Glomerular visceral epithelial cell (primary cell): Measurements from ENCODE around the gene FLNB.
"Not testable (repeated sequence)": the region's sequence is repeated elsewhere in the genome, so short reads cannot be mapped to it uniquely, and the experiment has no call there.

Experiments
- DNase-seq: peaks from one replicate; pipeline ENCODE4 v3.0.0-alpha.2; 2016; ENCODE audit errors: extremely low spot score

Gene FLNB

DNA sequence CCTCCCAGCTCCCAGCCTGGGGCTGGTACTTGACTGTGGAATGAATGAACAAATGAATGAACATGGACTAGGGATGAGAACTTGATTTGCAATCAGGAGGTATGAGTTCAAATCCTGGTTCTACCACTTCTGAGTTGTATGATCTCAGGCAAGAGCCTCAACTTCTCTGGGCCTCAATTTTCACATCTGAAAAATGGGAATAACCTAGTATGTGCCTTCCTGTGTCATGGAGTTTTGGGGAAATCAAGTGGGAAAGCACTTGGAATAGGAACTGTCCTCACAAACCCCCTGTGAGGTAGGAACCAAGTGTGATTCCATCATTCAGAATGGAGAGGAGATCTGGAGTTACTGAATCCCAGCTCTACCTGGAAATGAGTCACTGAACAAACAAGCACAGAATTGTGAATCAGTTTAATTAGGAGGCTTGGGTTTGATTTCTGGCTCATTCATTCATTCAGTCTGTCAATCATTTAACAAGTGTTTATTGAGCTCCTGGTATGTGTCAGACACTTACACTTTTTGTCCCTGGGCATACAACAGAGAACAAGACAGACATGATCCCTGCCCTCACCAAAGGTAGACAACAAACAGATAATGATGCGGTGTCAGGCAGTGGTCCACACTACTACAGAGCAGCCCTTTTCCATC is 172.8 kb downstream of the FLNB start:
- no peak for DNase-seq

DNA sequence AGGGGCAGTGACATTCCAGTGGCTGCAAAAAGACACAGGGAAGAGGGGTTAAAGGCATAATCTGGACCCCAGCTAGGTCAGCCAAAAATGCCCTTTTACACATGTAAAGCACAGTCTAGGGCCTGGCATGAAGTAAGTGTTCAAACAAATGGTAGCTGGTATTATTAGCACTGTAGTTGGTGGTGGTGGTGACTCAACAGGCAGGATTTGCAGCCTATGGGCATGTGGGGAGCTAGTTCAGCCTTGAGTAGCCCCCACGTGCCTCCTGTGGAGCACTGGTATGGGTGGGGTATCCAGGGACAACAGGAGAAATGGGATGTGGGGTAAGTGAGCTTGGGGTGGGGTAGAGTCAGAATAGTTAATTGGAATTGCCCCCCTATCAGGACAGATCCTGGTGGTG is 175.0 kb downstream of the FLNB start:
- DNase-seq, result no peak

DNA sequence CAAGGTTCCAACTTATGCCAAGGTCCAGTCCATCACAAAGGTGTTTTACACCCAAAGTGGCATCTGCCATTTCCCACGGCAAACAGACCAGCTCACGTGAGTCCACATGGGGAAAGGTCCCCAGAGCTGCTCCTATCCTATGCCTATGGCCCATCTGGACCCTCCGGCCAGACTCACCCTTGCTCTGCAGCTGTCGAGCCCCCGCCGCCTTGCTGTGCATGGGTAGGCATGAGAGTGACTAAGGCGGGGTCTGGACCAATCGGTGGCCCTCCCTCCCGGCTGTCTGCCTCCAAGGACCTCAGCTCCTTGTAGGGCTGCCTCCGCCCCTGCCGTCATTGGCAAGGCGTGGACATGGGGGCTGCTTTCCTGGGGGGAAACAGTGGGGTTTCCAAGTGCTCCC is 175.7 kb downstream of the FLNB start:
- DNase-seq, result no peak

DNA sequence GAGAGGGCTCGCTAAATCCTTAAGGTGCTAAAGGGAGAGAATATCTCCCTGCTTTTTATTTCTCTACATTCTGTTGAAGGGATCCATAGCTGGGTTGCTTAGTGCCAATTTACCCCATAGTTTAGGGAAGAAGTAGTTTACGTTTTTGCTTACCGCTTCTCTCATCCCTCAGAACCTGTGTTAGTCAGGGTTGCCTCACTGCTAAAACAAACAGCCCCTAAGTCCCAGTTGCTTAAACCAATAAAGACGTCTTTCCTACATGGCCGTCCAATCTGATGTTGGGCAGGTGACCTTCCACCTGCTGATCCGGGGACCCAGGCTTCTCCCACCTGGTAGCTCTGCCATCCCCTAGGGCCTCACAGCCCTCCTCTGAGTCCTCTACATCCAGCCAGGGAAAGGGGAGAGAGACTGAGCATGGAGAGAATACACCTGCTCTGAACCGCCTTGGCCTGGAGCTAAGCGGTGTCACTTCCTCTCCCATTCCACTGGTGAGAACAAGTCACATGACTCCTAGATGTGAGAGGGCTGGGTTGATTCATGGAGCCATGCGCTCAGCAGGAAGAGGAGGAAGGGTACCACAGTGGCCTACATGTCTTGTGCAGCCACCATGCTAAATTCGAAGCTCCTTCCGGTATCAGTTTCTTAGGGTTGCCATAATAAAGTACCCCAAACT is 176.2 kb downstream of the FLNB start:
- no peak for DNase-seq

DNA sequence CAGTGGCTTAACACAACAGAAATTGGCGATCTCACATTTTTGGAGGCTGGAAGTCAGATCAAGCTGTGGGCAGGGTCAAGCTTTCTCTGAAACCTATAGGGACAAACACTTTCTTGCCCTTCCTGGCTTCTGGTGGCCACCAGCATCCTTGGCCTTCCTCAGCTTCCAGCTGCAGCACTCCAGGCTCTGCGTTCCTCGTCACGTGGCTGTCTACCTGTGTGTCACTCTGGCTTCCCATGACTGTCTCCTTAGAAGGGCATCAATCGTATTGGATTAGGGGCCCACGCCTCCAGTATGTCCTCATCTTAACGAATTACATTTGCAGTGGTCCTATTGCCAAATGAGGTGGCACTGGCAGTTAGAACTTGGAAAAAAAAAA is 176.7 kb downstream of the FLNB start:
- DNase-seq, result no peak

DNA sequence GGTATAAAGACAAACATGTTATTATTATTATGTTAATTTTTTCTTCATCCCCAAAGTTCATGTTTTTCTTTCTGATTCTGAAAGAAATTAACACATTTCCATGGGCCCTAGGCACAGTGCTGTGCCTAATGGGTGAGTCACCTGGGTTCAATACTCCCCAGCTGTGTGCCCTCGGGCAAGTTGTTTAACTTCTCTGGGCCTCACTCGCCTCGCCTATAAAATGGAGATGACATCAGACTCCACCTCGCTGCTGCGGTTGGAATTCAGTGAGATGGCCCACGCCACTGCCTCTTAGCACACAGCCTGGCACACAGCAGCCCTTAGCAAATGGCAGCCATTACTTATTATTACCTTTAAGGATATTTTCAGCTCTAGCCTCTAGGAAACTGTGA is 179.9 kb downstream of the FLNB start:
- no peak for DNase-seq

DNA sequence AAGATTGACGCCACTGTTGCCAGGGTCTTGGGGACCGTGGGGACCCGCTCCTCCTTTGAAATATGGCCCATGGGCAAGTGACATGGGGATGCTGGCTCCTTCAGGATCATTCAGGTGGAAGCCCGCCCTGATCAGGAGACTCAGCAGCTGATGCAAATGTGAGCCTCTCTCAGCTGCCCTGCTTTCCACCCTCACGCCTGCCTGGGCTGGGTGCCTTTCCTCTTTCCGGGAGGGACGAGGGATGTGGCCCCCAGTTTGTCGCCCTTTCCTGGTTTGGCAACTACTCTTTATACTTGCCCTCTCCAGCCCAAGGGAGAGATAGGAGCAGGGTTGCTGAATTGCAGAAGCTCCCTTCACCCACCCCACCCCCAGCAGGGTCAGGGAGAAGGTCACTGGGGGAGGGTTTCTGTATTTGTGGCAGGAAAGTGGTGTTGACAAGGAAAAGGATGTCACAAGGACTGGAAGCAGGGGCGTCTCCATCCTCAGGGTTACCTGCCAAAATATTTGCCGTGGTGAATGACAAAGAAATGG is 180.8 kb downstream of the FLNB start:
- no peak for DNase-seq

DNA sequence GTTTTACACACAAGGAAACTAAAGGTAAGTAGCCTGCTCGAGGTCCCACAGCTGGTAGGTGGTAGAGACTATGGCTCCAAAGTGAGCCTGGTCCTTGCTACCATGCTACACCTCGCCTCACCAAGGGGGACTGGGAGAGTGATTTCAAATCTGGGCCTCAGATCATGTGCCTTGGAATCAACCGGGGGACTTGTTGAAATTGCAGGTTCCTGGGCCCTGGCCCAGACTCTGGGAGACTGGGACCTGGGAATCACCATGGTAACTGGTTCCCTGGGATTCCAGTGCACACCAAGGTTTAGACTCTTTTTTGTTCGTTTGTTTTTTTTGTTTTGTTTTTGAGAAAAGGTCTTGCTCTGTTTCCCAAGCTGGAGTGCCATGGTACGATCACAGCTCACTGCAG is 181.5 kb downstream of the FLNB start:
- no peak for DNase-seq

DNA sequence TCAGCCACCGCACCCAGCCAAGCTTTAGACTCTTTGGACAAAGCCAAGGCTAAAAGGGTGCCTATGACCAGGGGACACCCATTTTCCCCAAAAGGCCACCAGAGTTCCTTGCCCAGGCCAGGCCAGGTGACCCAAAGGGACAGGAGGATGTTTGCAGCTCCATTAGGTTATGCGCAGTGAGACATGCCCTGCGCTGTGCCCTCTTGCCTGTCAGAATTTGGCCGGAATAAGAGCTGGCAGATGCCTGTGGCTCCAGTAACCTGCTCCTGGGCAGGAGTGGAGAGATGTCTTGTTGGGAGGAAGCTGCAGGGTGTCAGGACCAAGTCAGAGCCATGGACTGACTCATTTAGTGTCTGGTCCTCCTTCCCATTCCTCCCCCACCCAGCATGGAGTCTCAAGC is 182.1 kb downstream of the FLNB start:
- DNase-seq, result no peak

DNA sequence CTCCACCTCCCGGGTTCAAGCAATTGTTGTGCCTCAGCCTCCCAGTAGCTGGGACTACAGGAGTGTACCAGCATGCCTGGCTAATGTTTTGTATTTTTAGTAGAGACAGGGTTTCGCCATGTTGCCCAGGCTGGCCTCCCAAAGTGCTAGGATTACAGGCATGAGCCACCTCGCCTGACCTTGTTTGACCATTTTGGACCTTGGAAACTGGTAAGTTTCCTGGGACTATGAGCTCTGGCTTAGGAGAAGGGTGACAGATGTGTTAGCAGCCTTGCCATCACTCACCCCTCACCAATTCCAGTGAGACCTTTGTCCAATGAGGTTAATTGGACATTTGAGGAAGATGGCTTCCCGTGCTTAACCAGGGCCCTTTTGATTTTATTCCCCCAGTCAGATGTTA is 182.7 kb downstream of the FLNB start:
- no peak for DNase-seq

DNA sequence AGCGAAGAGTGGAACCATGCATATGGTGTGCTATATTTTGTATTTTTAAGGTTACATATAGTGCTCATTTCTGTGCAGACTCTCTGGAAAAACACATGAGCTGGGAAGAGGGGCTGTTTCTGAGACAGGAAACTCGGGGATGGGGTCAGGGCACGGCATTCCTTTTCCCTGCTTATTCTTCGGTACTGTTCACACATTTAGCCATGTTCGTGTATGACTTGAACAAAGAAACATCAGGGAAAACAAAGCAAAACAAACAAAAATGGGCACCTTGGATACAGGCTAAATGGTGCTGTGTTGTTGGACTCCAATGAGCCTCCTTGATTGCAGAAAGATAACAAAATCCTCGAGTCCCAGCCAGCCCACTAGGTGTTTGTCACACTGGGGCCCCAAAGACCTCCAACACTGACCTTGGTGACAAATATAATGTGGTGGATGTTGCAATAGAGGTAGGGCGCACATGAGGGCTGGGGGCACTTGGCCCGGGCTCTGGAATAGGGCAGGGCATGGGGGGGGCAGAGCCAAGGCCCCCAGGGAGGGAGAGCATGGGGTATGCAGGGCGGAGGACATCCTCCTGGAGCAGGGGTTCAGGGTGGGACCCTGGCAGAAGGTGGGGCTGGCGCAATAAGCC is 183.3 kb downstream of the FLNB start:
- no peak for DNase-seq

DNA sequence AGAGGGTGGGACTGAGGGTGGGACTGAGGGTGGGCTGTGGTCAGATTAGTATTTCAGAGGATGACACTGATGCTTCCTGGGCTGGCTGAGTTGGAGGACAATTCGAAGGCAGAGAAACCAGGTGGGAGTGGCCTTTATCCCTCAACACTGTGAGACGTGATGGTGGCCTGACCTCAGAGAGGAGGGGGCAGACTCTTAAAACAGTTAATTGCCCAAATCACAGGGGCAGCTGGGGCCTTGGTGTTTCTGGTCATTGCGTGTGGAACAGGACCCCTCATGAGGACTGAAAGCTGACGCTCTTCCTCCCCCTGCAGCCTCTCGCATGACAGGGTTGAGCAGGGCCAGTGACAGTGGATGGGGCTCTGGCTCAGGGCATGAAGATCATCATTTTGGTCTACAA is 183.8 kb downstream of the FLNB start:
- DNase-seq, result no peak

DNA sequence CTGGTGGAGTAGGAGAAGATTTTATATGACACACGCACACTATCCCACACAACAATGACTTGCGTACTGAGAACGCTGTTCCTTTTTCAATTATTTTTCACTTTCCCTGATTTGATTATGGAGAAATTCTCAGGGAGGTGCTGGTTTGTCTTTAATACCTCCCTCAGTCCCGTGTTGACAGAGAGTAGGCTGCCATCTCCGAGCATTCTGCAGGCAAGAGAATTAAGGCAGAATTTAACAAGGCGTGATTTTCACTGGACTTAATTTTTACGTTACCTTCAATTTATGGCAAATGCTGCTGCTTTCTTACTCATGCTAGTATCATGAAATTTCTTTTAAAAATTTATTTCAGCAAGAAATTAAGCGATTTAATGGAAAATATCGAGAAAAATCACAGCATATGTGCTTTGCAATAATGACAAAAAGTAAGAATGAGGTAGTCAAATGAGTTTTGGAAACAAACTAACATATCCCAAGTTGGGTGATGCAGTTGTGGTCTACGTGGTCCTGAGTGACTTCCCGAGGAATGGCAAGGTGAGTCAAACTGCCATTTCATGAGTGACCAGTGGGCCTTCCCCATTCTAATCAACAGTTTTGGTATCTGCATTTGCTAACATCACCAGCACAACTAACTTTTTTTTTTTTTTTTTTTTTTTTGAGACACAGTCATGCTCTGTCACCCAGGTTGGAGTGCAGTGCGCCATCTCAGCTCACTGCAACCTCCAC is 185.6 kb downstream of the FLNB start:
- no peak for DNase-seq

DNA sequence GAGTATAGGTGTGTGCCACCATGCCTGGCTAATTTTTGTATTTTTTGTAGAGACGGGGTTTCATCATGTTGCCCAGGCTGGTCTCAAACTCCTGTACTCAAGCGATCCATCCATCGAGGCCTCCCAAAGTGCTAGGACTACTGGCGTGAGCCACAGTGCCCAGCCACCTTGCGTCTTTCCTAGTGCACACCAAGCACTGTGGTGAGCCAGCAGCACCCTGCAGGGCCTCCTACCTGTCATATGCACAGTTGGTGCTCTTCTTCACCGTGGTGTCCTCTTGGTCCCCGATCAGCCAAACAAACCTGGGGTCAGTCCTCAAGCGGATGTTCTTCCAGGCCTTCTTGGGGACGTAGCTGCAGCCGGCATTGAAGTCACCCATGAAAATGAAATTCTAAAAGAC is 189.4 kb downstream of the FLNB start:
- DNase-seq, result no peak

DNA sequence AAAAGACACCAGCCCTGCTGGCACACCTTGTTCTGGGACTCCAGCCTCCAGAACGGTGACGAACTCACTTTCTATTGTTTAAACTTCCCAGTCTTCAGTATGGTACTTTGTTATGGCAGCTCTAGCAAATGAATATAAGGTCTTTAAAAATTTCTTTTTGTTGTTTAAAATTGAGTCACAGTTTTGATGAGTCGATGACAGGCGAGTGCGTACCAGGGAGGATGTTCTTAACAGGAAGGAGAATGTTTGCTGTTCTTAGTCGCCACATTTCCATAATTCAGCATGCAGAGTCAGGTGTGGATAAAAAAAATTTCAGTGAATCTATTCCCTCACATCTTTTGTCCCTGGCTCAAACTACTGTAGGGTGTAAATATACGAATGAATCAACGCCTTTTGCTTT is 190.1 kb downstream of the FLNB start:
- DNase-seq, result no peak

DNA sequence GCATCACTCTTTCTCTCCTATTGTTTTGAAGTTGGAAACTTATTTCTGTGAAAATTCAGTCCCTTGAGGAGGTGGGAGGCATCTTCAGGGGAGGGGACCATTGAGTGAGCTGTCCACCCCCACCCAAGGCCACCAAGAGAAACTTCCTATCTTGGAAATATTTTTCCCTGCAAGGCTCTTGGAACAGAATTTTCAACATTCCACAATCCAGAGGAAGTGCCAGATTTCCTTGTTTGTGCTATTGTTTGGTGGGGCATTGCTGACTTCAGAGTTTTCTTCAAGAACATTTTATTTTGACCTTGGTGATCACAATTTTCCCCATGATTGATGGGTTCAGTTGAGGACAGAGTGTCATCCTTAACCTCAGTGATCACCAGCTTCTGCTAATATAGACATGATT is 190.6 kb downstream of the FLNB start:
- DNase-seq, result no peak

DNA sequence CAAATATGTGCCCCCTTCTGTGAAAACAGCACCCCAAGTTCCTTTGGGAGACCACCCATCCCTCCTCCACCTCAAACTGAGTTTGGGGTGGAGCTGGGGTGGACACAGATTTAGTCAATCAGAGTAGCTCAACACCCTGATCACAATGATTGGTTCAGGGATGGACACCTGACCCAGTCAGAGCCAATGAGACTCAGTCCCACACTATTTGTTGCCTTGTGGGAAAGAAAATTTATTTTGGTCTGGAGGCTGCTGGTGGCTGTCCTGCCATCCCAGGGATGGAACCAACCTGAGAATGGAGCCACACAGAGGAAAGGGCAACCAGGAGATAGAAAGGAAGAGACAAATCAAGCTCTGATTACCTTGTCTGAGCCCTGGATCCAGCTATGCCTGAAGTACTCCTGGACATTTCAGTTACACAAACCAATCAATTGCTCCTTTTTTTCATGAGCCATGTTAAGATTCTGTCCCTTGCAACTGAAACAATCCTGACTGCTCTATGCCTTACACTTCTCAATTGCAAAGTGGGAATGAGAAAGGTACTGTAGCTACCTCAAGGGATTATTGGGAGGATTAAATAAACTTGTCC is 192.0 kb downstream of the FLNB start:
- no peak for DNase-seq

DNA sequence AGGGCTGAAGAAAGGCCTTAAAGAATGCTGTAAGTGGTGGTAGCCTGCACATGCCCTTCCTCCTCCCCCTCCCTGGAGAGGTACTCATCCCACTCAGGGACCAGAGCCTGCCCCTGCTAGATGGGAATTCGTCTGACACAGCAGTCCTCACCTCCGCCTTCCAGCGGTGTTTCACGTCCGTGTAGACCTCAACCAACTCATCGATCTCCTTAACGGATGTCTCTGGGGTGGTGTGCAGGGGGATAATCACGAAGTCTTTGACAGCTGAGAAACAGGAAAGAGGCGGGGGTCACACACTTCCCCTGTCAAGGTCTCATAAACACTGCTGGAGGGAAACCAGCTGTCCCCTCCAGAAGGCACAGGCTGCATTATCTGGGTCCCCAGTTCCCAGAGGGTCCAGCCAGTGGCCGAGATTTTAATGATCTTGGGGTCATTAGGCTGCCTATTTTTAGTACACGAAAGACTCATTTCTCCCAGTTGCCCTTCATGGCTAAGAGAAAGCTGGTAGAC is 192.7 kb downstream of the FLNB start:
- no peak for DNase-seq

DNA sequence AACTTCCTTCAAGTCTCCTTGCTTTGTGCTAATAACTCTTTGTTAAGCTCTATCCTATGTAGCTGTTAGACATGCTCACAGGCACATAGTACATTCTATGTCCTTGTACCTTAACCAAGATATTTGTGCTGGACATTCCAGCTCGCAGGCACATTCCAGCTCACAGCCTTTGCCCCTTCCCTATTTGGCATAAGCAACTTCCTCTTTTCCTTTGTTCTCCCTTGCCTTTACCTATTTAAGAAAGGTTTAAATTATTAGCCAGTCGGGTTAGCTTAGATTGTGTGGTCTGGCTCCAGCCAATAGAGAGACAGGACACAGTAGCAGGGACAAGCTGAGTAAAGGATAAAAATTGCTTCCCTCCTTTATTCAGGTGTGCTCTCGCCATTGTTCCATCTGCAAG is 193.2 kb downstream of the FLNB start:
- not testable (repeated sequence) for DNase-seq

DNA sequence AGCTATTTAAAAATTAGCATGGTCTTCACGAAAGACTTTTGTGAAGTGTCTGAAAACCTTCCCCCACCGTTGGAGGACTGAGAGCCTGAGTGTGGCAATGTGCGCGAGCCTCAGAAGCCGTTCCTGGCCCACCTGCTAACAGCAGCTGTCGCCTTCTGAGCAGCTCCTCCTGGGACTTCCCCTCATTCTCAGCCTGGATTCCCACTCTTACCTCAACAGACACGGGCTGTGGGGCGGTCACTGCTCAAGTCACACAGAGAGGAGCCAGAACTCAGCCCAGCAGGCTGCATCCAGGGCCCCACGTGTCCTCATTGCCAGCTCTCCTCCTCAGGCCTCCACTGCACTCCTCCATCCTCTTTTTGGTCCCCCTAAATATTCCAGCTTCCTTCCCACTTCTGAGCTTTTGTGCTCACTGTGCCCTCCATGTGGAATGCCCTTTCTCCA is 194.7 kb downstream of the FLNB start:
- DNase-seq, result no peak

DNA sequence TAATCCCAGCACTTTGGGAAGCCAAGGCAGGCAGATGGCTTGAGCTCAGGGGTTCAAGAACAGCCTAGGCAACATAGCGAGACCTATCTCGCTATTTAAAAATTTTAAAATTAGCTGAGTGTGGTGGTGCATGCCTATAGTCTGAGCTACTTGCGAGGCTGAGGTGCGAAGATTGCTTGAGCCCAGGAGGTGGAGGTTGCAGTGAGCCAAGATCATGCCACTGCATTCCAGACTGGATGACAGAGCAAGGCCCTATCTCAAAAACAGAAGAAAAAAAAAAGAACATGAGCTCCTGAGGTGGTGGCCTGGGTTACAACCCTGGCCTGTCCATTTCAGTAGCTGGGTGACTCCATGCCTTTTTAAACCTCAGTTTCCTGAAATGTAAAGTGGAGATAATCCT is 195.3 kb downstream of the FLNB start:
- no peak for DNase-seq

DNA sequence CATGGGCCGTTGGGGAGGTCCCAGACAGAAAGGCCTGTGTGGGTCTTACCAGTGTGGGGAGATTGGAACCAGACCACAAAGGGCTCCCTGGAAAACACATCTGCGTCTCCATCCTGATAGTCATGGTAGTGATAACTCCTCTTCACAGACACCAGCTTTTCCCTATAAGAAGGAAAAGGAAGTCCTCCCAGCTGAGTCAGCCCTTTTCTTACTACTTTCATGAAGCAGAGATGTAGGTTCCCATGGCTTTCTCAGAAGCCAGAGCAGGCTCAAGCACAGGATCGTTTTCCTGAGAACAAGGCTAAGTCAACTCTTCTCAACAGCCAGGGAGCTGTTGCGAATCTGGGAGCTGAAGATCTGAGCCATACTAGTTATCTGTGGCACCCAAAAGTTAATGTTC is 196.5 kb downstream of the FLNB start:
- no peak for DNase-seq
